ENCODE results near the gene PAX8. TPM values are rescaled to one million over a fixed set of nuclear protein-coding genes. Genes with fewer than 3 reads are reported as not detected.

Gene PAX8
- total and polyA plus RNA-seq, 2 of the 13 experiments (the other 11 are each of a cell fraction or from before 2014, with no cell fraction given), result 1.5 to 8.8 TPM

DNA sequence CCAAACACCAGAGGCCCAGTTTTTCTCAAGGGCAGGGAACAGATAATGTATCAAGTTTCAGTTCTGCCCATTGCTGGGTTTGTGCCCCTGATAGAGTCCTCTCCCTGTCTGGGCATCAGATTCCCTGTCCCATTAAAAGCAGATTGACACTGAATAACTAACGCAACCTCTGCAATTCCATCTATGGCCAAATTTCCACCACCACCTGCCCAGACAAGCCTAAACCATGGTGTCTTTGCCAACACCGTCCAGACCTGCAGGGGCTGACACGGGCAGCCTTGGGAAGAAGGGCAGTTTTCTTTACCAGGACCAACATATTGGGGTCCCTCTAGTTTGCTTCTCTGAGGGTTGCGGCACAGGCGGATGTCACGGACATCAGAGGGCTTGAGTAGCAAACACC is 26.4 kb upstream of the PAX8 start:
- no peaks in the 10 kb centered on the region for H4K20me1 ChIP-seq (ENCODE audit: insufficient read depth, low read length)
- H3K4me1 ChIP-seq (ENCODE audit: insufficient read depth, low read length), result 0 out of 2 replicates have a peak, but pooled peaks cover 6% of the 10 kb centered on the region
- BruUV-seq (replicated peaks), result no TSS peak
- H3K36me3 ChIP-seq (replicated peaks in 1 of 2; ENCODE audit: control insufficient read depth in 1 of 2, insufficient read depth in 2 of 2, low read length in 2 of 2), result no peaks in the 10 kb centered on the region
- peaks cover 0 to 3% of the 10 kb centered on the region in 2 experiments; a peak in 1 of 5 replicates for H3K27me3 ChIP-seq (ENCODE audit: control insufficient read depth in 1 of 2, insufficient read depth in 2 of 2, low read length in 2 of 2)
- ChIA-PET CTCF (ENCODE audit: low intra/inter-chr PET ratio, low total read pairs) (no interaction called here), POLR2A (no interaction called here)
- no peaks in the 10 kb centered on the region for H3K9me3 ChIP-seq (ENCODE audit: low read length)
- no peak overlapping the region for H2AFZ ChIP-seq (ENCODE audit: low read length)
- 86% methylated on average over 6 of the region's 6 CpGs for WGBS (ENCODE audit: low lambda C conversion rate)
- intact Hi-C loops (cut with micrococcal nuclease; ENCODE audit: unreplicated experiment) (no loop called here), in situ Hi-C loops (cut with HindIII; ENCODE audit: extremely low pct_ligation_motif_present, low pct_unique_long_range_greater_than_20kb) (no loop called here)
- no peaks in the 10 kb centered on the region for H3K79me2 ChIP-seq (ENCODE audit: insufficient read depth, low read length)
- no peak overlapping the region for H3K27ac ChIP-seq (ENCODE audit: extremely low read length, insufficient read depth, low read length)
- H3K9ac ChIP-seq (ENCODE audit: insufficient read depth, low read depth, low read length), result no peak overlapping the region
- TF ChIP-seq TOPORS (CRISPR knock-in tag; IDR thresholded peaks at IDR 0.05) (no peak), ZNF317 (CRISPR knock-in tag; IDR thresholded peaks at IDR 0.05) (no peak), ELF3 (CRISPR knock-in tag; IDR thresholded peaks at IDR 0.05) (no peak), ZNF44 (CRISPR knock-in tag; IDR thresholded peaks at IDR 0.05) (no peak), NCOR1 (IDR thresholded peaks at IDR 0.05; ENCODE audit: borderline replicate concordance, low read length) (no peak), NR1H2 (CRISPR knock-in tag; IDR thresholded peaks at IDR 0.05; ENCODE audit: borderline replicate concordance, low read depth) (no peak), RNF2 (conservative IDR thresholded peaks at IDR 0.05; ENCODE audit: low read depth) (no peak), RARG (CRISPR knock-in tag; IDR thresholded peaks at IDR 0.05; ENCODE audit: low read depth) (no peak), ZNF567 (CRISPR knock-in tag; IDR thresholded peaks at IDR 0.05; ENCODE audit: borderline replicate concordance) (no peak), GTF3A (CRISPR knock-in tag; conservative IDR thresholded peaks at IDR 0.05) (no peak), BHLHE40 (IDR thresholded peaks at IDR 0.05; ENCODE audit: low read length) (no peak)
- TF ChIP-seq, protein P1, sequence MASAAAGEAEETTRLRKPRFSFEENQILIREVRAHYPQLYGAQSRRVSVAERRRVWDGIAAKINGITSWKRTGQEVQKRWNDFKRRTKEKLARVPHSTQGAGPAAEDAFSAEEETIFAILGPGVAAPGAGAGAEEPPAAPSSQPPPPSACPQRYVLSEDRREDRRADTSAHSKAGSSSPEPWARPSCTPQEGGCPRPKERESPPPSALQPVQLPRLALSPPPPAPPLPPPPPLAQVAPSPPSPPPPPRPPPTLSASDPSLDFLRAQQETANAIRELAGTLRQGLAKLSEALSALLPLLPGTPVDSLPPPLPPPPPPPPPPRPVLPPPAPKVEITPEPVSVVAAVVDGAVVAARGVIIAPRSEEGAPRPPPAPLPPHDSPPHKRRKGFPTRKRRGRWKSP (CRISPR knock-in tag; IDR thresholded peaks at IDR 0.05), result no peak
- TF ChIP-seq, protein P2, sequence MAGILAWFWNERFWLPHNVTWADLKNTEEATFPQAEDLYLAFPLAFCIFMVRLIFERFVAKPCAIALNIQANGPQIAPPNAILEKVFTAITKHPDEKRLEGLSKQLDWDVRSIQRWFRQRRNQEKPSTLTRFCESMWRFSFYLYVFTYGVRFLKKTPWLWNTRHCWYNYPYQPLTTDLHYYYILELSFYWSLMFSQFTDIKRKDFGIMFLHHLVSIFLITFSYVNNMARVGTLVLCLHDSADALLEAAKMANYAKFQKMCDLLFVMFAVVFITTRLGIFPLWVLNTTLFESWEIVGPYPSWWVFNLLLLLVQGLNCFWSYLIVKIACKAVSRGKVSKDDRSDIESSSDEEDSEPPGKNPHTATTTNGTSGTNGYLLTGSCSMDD (CRISPR knock-in tag; IDR thresholded peaks at IDR 0.05), result no peak
- TF ChIP-seq, protein P3, sequence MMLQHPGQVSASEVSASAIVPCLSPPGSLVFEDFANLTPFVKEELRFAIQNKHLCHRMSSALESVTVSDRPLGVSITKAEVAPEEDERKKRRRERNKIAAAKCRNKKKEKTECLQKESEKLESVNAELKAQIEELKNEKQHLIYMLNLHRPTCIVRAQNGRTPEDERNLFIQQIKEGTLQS (CRISPR knock-in tag; IDR thresholded peaks at IDR 0.05), result no peak
- TF ChIP-seq, protein P4, sequence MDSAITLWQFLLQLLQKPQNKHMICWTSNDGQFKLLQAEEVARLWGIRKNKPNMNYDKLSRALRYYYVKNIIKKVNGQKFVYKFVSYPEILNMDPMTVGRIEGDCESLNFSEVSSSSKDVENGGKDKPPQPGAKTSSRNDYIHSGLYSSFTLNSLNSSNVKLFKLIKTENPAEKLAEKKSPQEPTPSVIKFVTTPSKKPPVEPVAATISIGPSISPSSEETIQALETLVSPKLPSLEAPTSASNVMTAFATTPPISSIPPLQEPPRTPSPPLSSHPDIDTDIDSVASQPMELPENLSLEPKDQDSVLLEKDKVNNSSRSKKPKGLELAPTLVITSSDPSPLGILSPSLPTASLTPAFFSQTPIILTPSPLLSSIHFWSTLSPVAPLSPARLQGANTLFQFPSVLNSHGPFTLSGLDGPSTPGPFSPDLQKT (CRISPR knock-in tag; IDR thresholded peaks at IDR 0.05; ENCODE audit: borderline replicate concordance), result no peak
- H3K4me2 ChIP-seq (ENCODE audit: low read depth, low read length), result no peak overlapping the region
- no peak for DNase-seq (ENCODE audit: low spot score)
- H3K4me3 ChIP-seq (replicated peaks in 1 of 3; ENCODE audit: insufficient read depth in 1 of 3, low read depth in 2 of 3, low read length in 3 of 3), result no peak overlapping the region
- FAIRE-seq, result no peak
- ATAC-seq, result no peak
